Muscle layer of colon (tissue), 2 donors: ENCODE results near the gene SLC22A12.

Experiments
- H3K27ac ChIP-seq: one replicate; pipeline ENCODE4 v1.7.0; 2013; ENCODE audit warnings: low read depth, mild to moderate bottlenecking, low read length, moderate library complexity
- H3K27me3 ChIP-seq, 2 donors: one replicate each; pipeline ENCODE4 v1.7.0; 2013; ENCODE audit warnings: low read length in 2 of 2, mild to moderate bottlenecking in 2 of 2; ENCODE audit not compliant: insufficient read depth in 2 of 2, control insufficient read depth in 1 of 2
- H3K36me3 ChIP-seq: one replicate; pipeline ENCODE4 v1.7.0; 2013; ENCODE audit warnings: mild to moderate bottlenecking, low read length; ENCODE audit not compliant: insufficient read depth
- H3K4me1 ChIP-seq: one replicate; pipeline ENCODE4 v1.7.0; 2013; ENCODE audit warnings: mild to moderate bottlenecking, low read length; ENCODE audit not compliant: insufficient read depth
- H3K4me3 ChIP-seq, 2 donors: one replicate each; pipeline ENCODE4 v1.7.0; 2013; ENCODE audit warnings: low read length in 2 of 2, low read depth in 1 of 2, mild to moderate bottlenecking in 1 of 2, moderate library complexity in 1 of 2
- H3K9ac ChIP-seq: one replicate; pipeline ENCODE4 v1.7.0; 2013; ENCODE audit warnings: low read length
- H3K9me3 ChIP-seq: one replicate; pipeline ENCODE4 v1.7.0; 2013; ENCODE audit warnings: mild to moderate bottlenecking, low read length
- donor health status: abdominal sarcoma.
- donor health status: Adenocarcinoma of cecum.

Gene SLC22A12

DNA sequence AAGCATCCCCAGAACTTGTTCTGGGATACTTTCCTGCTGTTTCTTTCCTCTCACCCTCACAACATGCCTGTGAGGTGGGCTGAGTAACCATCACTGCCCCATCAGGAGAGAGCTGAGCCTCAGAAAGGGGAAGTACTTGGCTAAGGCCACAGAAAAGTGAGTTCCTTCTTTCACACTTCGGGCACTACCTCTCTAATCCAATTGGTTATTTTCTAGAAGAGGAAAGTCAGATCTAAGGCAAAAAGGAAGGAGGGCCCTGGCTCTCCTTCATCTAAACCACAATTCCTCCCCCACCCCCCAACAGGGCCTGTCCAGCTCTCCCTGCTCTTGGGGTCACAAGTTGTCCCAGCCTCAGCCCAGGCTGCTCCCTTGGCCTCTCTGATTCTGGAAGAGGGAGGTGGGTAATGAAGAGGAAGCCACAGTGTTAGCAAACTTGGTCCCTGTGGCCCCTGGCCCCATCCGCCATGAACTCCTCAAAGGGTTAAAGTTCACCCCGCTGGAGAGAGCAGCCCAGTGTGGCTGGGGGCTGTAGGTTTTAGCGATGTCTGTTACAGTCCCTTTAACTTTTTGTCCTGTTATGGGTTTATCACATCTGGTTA is 34.0 kb downstream of the SLC22A12 start:
- Histone ChIP-seq H3K4me3 (no peak overlapping the region), H3K27me3 (no peaks in the 10 kb centered on the region), H3K9me3 (no peaks in the 10 kb centered on the region), H3K9ac (no peak overlapping the region), H3K36me3 (peaks cover 51% of the 10 kb centered on the region), H3K4me1 (peaks cover 21% of the 10 kb centered on the region), H3K27ac (no peak overlapping the region)

DNA sequence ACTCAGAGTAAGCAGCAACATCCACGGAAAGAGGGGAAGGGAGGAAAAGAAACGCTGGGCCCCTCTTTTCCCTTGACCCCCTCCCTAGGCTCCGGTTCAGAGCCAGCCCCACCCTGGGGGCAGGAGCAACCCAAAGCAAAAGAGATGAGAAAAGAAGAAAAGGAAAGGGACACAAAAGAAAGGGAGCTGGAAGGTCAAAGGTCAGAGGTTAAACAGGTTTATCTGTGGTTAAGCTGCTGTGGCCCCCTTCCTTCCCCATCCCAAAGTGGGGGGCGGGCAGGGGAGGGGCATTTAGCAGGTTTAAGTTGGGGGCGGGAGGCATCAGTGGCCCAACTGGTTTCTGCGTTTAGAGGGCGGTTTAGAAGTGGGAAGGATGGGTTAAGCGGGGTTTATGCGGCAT is 35.6 kb downstream of the SLC22A12 start:
- H3K27me3 ChIP-seq, result no peaks in the 10 kb centered on the region
- H3K9ac ChIP-seq, result no peak overlapping the region
- H3K4me1 ChIP-seq, result peaks cover 14% of the 10 kb centered on the region
- H3K36me3 ChIP-seq, result peaks cover 51% of the 10 kb centered on the region
- H3K4me3 ChIP-seq, result no peak overlapping the region
- H3K27ac ChIP-seq, result no peak overlapping the region
- H3K9me3 ChIP-seq, result no peaks in the 10 kb centered on the region

DNA sequence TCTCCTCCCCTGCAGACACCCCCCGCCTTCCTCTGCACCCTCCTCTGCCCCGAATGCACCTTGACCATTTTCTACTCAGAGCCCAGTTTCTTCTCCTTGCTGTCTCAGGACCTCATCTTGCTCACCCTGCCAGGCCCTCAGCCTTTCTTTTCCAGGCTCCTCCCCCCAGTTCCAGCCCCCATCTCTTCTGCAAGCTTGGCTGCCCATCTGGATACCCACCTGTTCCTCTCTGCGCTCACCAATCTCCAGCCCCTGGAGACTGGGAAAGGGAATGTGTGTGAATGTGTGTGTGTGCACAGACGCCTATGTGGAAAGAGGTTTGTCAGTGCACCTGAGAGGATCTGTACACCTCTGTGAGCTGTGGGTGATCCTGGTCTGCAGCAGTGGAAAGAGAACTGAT is 36.4 kb downstream of the SLC22A12 start:
- Histone ChIP-seq H3K4me3 (no peak overlapping the region), H3K9ac (no peak overlapping the region), H3K27me3 (no peaks in the 10 kb centered on the region), H3K4me1 (peaks cover 14% of the 10 kb centered on the region), H3K27ac (no peak overlapping the region), H3K36me3 (peaks cover 51% of the 10 kb centered on the region), H3K9me3 (no peaks in the 10 kb centered on the region)

DNA sequence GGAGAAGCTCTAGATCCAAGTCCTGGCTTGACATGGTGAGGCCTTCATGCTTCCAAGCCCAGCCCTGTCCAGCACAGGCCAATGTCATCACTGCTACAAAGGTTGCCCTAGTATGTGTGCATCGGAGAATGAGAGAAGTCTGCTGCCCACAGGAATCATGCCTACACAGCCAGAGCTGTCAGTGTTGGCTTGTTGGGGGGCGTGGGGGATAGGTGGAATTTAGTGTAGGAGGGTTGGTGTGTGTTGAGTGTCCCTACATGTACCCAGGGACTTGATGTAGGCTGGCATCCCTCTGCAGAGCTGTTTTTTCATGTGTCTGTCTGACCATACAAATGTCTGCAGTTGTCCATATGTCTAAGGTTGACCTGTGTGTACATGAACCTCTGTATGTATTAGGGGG is 37.6 kb downstream of the SLC22A12 start:
- H3K4me1 ChIP-seq, result peaks cover 14% of the 10 kb centered on the region
- H3K9me3 ChIP-seq, result no peaks in the 10 kb centered on the region
- no peak overlapping the region for H3K4me3 ChIP-seq
- no peak overlapping the region for H3K27ac ChIP-seq
- no peaks in the 10 kb centered on the region for H3K27me3 ChIP-seq
- H3K9ac ChIP-seq, result no peak overlapping the region
- H3K36me3 ChIP-seq, result peaks cover 54% of the 10 kb centered on the region

DNA sequence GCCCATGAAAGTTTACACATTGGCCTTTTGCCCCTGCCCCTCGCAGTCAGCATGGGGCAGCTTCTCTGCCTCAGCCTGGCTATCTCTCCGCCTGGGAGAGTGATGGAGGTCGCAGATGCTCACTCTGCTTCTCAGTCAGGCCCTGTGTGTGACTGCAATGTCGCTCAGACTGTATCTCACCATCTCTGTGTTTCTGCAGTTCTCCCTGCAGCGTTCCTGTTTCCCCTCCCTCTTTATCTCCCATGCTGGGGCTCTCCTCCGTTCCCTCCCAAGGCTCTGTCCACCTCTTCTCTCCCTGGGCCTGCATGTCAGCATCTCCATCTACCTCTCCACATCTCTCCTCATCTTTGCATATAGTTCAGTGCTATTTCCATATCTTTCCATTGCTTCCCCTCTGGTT is 38.1 kb downstream of the SLC22A12 start:
- Histone ChIP-seq H3K27me3 (no peaks in the 10 kb centered on the region), H3K36me3 (peaks cover 53% of the 10 kb centered on the region), H3K9me3 (no peaks in the 10 kb centered on the region), H3K27ac (peak overlapping the region; percentile 61), H3K4me3 (peak overlapping the region in 1 of 2 donors; percentile 6), H3K4me1 (peaks cover 14% of the 10 kb centered on the region), H3K9ac (no peak overlapping the region)

DNA sequence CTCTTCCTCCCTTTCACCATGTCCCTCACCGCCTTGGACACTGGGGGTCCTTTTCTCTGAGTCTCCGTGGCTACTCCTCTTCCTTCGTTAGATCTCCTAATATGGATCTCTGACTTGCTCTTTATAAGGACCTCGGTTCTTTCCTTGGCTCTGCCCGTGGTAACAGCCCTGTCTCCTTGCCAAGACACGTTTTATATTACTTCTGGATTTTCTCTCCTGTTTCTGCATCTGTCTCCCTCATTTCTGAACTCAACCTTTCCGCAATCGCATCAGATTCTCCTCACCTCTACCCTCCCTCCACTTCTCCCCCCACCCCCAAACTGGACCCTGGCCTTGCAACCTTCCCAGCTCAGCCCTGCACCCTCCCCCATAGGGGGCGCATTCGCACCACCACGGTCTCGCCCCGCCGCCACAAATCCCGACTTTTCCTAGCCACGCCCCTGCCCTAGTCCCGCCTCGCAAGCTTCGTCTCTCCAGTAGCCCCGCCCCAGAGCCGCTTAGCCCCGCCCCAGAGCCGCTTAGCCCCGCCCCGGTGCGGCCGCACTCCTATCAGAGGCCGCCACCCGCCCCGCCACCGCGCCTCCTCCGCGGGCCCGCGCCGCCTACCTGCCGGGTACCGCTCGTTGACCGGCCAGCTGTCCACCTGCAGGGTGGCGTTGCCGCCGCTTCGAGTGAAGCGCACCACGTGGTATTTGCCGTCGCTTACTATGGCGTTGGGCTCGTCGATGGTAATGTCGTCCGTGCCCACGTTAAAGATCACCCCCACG is 39.0 kb downstream of the SLC22A12 start:
- peak overlapping the region; percentile 61 for H3K27ac ChIP-seq
- no peaks in the 10 kb centered on the region for H3K27me3 ChIP-seq
- H3K9ac ChIP-seq, result no peak overlapping the region
- peaks cover 58% of the 10 kb centered on the region for H3K36me3 ChIP-seq
- no peaks in the 10 kb centered on the region for H3K9me3 ChIP-seq
- peak overlapping the region in 1 of 2 donors; percentile 6 for H3K4me3 ChIP-seq
- H3K4me1 ChIP-seq, result peaks cover 14% of the 10 kb centered on the region

DNA sequence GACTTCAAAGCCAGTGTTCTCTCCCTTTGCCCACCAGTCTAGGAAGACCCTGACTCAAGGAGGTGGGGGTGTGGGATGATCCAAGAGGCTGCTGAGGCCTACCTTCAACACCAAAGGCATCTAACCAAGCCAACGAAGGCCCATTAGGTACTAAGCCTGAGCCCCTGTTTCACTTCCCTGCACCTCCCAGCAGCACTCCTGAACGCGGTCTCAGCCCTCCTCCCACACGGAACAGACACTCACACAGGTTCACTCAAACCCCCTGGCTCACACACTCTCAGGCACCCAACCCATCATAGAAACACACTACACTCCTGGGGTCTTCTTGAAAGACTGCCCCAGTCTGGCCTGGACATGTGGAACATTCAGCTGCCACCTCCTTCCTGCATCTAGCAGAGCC is 40.7 kb downstream of the SLC22A12 start:
- Histone ChIP-seq H3K4me1 (peaks cover 14% of the 10 kb centered on the region), H3K27ac (no peak overlapping the region), H3K36me3 (peaks cover 47% of the 10 kb centered on the region), H3K9me3 (no peaks in the 10 kb centered on the region), H3K27me3 (no peaks in the 10 kb centered on the region), H3K4me3 (no peak overlapping the region), H3K9ac (no peak overlapping the region)

DNA sequence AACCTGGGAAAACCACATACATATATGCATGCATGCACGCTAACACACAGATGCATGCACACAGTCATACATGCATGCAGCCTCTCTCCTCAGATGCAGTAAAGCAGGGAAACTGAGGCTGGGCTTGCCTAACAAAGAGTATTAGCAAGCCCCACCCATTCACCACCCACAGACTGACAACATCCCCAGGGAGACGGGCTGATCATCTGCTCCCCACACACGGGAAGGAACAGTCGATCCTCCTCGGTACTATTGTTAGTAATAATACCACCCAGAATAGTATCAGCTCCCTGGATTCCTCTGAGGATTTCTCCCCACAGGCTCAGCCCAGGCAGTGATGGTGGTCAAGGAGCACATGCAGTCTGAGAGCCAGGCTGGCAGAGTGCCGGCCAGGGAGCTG is 41.2 kb downstream of the SLC22A12 start:
- Histone ChIP-seq H3K36me3 (peaks cover 41% of the 10 kb centered on the region), H3K9ac (no peak overlapping the region), H3K4me1 (peaks cover 19% of the 10 kb centered on the region), H3K27ac (no peak overlapping the region), H3K9me3 (no peaks in the 10 kb centered on the region), H3K27me3 (no peaks in the 10 kb centered on the region), H3K4me3 (no peak overlapping the region)

DNA sequence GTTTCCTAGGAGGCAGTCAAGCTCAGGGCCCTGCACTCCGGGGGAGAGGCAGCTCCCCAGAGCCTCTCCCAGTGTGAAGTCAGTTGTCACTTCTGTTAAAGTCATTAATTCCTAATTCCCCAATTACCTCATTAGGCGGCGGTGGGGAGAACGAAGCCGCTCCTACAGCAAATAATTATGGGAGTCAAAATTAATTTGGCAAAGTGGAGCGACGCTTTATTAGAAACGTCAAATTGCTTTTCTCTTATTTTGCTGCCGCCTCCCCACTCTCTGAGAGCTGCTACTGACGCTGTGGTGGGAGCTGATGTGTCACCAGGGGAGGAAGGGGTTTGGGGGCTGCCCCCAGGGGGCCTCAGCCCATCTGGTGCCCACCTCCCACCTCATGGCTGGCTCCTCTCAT is 41.6 kb downstream of the SLC22A12 start:
- H3K9me3 ChIP-seq, result no peaks in the 10 kb centered on the region
- H3K9ac ChIP-seq, result no peak overlapping the region
- no peak overlapping the region for H3K27ac ChIP-seq
- H3K4me1 ChIP-seq, result peaks cover 23% of the 10 kb centered on the region
- peaks cover 37% of the 10 kb centered on the region for H3K36me3 ChIP-seq
- no peak overlapping the region for H3K4me3 ChIP-seq
- H3K27me3 ChIP-seq, result no peaks in the 10 kb centered on the region

DNA sequence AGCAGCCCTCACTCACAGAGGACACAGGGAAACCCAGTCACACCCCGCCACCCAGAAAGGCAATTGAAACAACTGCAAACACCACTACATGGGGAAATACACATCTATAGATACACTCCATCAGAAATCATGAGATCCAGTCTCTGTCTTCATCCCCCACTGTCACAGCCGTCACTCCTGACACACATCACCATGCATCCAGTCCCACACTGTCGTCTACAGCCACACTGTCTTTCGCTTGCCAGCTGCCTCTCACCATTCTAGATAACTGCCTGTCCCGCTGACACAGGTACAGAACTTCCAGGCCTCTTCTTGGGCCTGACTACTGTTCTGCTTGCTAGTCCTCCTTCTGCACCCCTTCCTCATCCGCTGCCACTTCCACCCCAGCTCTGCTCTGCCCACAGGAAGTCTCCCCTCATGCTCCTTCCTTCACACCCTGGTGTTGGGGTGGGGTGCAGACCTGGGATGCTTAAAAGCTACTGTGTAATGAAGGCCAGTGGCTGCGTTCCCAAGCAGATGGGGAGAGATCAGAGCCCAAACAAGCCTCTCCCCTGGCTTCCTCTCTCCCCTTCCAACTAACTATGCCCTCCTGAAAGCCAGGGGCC is 42.6 kb downstream of the SLC22A12 start:
- Histone ChIP-seq H3K9ac (no peak overlapping the region), H3K9me3 (no peaks in the 10 kb centered on the region), H3K36me3 (peaks cover 29% of the 10 kb centered on the region), H3K27ac (no peak overlapping the region), H3K4me3 (no peak overlapping the region), H3K4me1 (peaks cover 28% of the 10 kb centered on the region), H3K27me3 (no peaks in the 10 kb centered on the region)

DNA sequence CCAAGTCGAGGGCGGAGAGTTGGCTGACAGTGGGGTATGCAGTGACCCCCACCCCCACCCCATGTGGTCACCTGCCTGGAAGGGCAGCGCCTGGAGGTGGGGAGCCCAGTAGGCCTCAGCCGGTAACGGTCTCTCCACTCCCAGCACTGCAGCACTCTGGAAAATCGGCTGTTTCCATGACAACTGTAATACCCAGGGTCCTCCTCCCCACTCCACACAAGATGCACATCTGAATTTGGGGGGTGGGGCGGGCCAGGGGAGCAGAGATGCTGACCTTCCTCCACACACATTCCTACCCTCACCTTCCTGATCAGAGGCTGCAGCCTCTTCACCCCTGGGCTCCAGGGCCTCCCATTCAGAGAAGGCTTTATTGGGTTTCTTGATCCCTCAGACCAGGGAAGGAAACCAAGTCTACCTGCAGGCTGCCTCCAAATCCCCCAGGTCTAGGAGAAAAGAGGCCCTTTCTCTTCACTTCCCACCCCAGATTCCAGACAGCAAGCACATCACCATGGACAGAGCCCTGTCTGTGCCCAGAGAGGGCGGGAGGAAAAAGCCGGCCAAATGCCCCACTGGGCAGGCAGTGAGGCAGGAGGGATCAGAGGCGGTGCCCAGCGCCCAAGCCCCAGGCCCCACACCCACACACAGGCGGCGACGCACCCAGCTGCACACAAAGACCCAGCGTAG is 46.5 kb downstream of the SLC22A12 start:
- H3K4me1 ChIP-seq, result peaks cover 39% of the 10 kb centered on the region
- H3K36me3 ChIP-seq, result peaks cover 22% of the 10 kb centered on the region
- H3K9me3 ChIP-seq, result no peaks in the 10 kb centered on the region
- H3K9ac ChIP-seq, result no peak overlapping the region
- H3K4me3 ChIP-seq, result peak overlapping the region in 1 of 2 donors; percentile 44
- peak overlapping the region; percentile 66 for H3K27ac ChIP-seq
- H3K27me3 ChIP-seq, result no peaks in the 10 kb centered on the region
